Karpas-422 (cell line): ENCODE measurements around the gene LSG1. TPM values are rescaled to one million over a fixed set of nuclear protein-coding genes. Genes with fewer than 3 reads are reported as not detected.

Experiments used
- DNase-seq: peaks from one replicate; pipeline ENCODE4 v3.0.0-alpha.2; 2015
- H2AFZ ChIP-seq: fragments of 200-600 bp; sonication (generic); 2 replicates; pipeline ENCODE4 v1.6.1; 2014; ENCODE audit warnings: antibody characterized with exemption, low read length, mixed read lengths
- H3K27ac ChIP-seq: fragments of 200-600 bp; sonication (generic); 2 replicates; pipeline ENCODE4 v1.5.1; 2014; ENCODE audit warnings: mild to moderate bottlenecking, low read length, moderate library complexity
- H3K27me3 ChIP-seq: fragments of 200-600 bp; sonication (generic); 2 replicates; pipeline ENCODE4 v1.6.1; 2014; ENCODE audit warnings: low read length, mixed read lengths
- H3K36me3 ChIP-seq: fragments of 200-600 bp; sonication (generic); 2 replicates; pipeline ENCODE4 v1.6.1; 2014; ENCODE audit warnings: low read length, mixed read lengths; ENCODE audit not compliant: insufficient read depth
- H3K4me1 ChIP-seq: fragments of 200-600 bp; sonication (generic); 2 replicates; pipeline ENCODE4 v1.6.1; 2014; ENCODE audit warnings: mild to moderate bottlenecking, low read length, mixed read lengths
- H3K4me2 ChIP-seq: fragments of 200-600 bp; sonication (generic); 2 replicates; pipeline ENCODE4 v1.6.1; 2014; ENCODE audit warnings: low read length, low read depth, mild to moderate bottlenecking; ENCODE audit not compliant: poor library complexity, severe bottlenecking
- H3K4me3 ChIP-seq: fragments of 200-600 bp; sonication (generic); 2 replicates; pipeline ENCODE4 v1.5.1; 2014; ENCODE audit warnings: mild to moderate bottlenecking, antibody characterized with exemption, low read length, mixed read lengths
- H3K79me2 ChIP-seq: fragments of 200-600 bp; sonication (generic); 2 replicates; pipeline ENCODE4 v1.6.1; 2014; ENCODE audit warnings: mild to moderate bottlenecking, low read length, mixed read lengths
- H3K9ac ChIP-seq: fragments of 200-600 bp; sonication (generic); 2 replicates; pipeline ENCODE4 v1.6.0; 2014; ENCODE audit warnings: low read length
- H3K9me2 ChIP-seq: fragments of 200-600 bp; sonication (generic), shearing (Covaris generic); replicated peaks from 2 replicates; pipeline ENCODE4 v1.6.0; 2014; ENCODE audit warnings: mild to moderate bottlenecking, low read length, moderate library complexity; ENCODE audit not compliant: insufficient read depth
- H3K9me3 ChIP-seq: fragments of 300-700, 200-600 bp; sonication (generic); 2 replicates; pipeline ENCODE4 v1.6.1; 2014; ENCODE audit warnings: low read length, mixed read lengths
- H4K20me1 ChIP-seq: fragments of 200-600 bp; sonication (generic); 2 replicates; pipeline ENCODE4 v1.6.1; 2014; ENCODE audit warnings: mild to moderate bottlenecking, antibody characterized with exemption, low read length, low read depth; ENCODE audit not compliant: insufficient read depth
- total RNA-seq: library from RNA; depleted of rRNA; stranded (reverse); fragments of >200 nt; shearing (Covaris generic); gene quantifications from 2 replicates; pipeline ENCODE4 v1.2.3, GENCODE V29; 2014; ENCODE audit warnings: low replicate concordance; rRNA removed

LSG1 gene
- 52.2 and 74.3 TPM in 2 replicates for total RNA-seq

DNA sequence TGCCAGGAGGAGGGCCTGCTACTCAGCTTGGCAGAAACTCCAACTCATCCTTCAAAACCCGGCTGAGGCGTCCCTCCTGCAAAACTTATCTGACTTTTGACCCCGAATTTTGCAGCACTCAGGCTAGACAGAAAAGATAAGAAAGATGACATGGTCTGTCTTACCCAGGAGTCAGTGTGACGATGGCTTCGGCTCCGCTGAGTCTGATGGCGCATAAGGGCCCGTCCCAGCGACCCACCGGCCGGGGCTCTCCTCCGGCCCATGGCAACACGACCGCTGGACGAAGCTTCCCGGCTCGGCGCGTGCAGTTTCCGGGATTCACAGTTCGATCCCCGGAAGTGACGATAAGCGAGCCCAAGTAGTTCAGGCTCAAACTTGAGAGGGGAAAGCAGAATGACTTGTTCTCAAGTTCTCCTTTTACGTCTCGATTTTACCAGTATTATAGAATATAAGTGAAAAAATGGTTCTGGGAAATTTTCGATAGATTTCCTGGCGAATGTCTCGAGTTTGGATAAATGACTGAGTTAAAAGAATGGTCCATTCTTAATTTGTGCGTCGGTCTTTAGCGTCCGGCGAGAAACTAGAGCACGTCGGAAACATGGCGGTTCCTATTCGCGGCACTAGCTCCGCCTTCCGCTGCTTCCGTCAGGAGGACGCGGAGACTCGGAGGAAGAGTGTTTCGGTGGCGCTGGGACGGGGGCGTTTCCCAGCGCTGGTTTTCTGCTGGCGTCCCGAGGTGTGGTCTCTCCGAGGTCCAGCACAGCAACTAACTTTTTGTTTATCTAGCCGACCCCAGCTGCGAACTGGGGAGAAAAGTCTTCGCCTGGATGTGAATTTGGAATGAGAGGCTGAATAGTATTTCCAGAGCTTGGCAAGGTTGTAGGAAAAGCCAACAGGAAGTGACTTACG is at the start of gene LSG1:
TSS of gene LSG1 (minus strand) at position 292 of the 909 bp plus-strand sequence. CDS start at position 263, 29 bp downstream.
- Histone ChIP-seq H3K9me3 (no peaks in the 10 kb centered on the region), H3K27ac (peak within 1 kb of the TSS; percentile 70), H4K20me1 (peaks cover 8% of the 10 kb centered on the region; the same call in 1 of the 2 replicates), H3K9me2 (no peaks in the 10 kb centered on the region), H3K4me3 (peak within 1 kb of the TSS; percentile 75), H3K4me1 (peaks cover 32% of the 10 kb centered on the region), H3K9ac (peak within 1 kb of the TSS; percentile 79), H3K79me2 (peaks cover 45% of the 10 kb centered on the region), H3K36me3 (peaks cover 18% of the 10 kb centered on the region; the same call in 1 of the 2 replicates), H3K4me2 (peak within 1 kb of the TSS; percentile 91), H2AFZ (peak within 1 kb of the TSS; percentile 83), H3K27me3 (no peaks in the 10 kb centered on the region)
- peak; percentile 99 for DNase-seq

DNA sequence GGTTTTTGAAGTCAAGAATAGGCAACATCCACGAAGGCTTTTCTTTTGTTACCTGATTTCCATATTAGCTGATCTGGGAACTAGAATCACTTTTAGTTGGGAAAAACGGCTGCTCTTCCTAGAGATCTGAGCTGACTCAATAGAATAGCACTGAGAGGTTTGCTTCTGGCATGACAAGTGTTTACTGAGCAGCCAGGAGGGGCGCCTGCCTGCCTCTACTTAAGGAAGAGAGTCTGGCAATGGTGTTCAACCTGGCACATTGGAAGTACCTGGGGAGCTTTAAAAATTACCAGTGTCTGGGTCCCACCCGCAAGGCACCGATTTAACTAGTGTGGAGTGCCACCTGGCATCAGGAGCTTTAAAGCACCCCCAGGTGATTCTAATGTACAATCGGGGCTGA is 48.1 kb upstream of the LSG1 start:
- no peaks in the 10 kb centered on the region for H3K9me3 ChIP-seq
- no peaks in the 10 kb centered on the region for H3K9me2 ChIP-seq
- no peak overlapping the region for H2AFZ ChIP-seq
- H3K4me3 ChIP-seq = no peak overlapping the region
- no peak for DNase-seq
- no peak overlapping the region for H3K4me2 ChIP-seq
- no peaks in the 10 kb centered on the region for H4K20me1 ChIP-seq
- H3K36me3 ChIP-seq = no peaks in the 10 kb centered on the region
- H3K4me1 ChIP-seq = peaks cover 6% of the 10 kb centered on the region
- no peak overlapping the region for H3K27ac ChIP-seq
- H3K79me2 ChIP-seq = no peaks in the 10 kb centered on the region
- H3K27me3 ChIP-seq = no peaks in the 10 kb centered on the region
- no peak overlapping the region for H3K9ac ChIP-seq

DNA sequence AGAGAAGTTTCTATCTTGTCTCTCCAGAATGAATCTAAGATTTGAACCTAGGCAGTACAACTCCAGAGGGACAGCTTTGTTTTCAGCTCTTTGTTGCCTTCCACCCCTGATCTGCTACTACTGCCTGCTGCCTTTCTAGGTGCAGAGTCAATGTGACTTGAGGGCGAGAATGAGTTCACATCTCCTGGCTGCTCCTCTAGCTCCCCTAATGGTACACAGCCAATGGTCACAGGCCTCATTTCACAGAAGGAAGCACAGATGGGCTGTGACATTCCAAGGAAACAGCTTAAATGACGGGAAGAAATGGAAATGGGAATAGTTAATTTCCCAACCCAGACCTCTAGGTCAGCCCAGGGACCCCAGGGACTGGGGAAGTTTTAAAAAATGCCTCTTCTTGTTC is 46.1 kb upstream of the LSG1 start:
- H3K79me2 ChIP-seq = no peaks in the 10 kb centered on the region
- no peak overlapping the region for H3K4me2 ChIP-seq
- H3K27ac ChIP-seq = no peak overlapping the region
- H3K9me3 ChIP-seq = no peaks in the 10 kb centered on the region
- H4K20me1 ChIP-seq = no peaks in the 10 kb centered on the region
- no peak for DNase-seq
- no peak overlapping the region for H3K4me3 ChIP-seq
- H3K27me3 ChIP-seq = no peaks in the 10 kb centered on the region
- no peak overlapping the region for H3K9ac ChIP-seq
- H2AFZ ChIP-seq = no peak overlapping the region
- no peaks in the 10 kb centered on the region for H3K36me3 ChIP-seq
- peaks cover 6% of the 10 kb centered on the region for H3K4me1 ChIP-seq
- no peaks in the 10 kb centered on the region for H3K9me2 ChIP-seq

- Histone ChIP-seq H3K4me3 (no peak overlapping the region), H3K27ac (no peak overlapping the region), H3K27me3 (no peaks in the 10 kb centered on the region), H4K20me1 (no peaks in the 10 kb centered on the region), H3K9ac (no peak overlapping the region), H3K79me2 (no peaks in the 10 kb centered on the region), H3K36me3 (no peaks in the 10 kb centered on the region), H3K4me2 (no peak overlapping the region), H3K9me3 (no peaks in the 10 kb centered on the region), H3K9me2 (no peaks in the 10 kb centered on the region), H3K4me1 (no peaks in the 10 kb centered on the region; the same call in 1 of the 2 replicates), H2AFZ (no peak overlapping the region)
- DNase-seq = no peak
Measured at GRCh38 chr3:194715022-194715800, 43.2 kb upstream of the LSG1 start.

GRCh38 chr3:194714564-194714963 is 42.6 kb upstream of the LSG1 start:
- H3K9me3 ChIP-seq = no peaks in the 10 kb centered on the region
- no peak overlapping the region for H3K9ac ChIP-seq
- H3K4me2 ChIP-seq = no peak overlapping the region
- no peak overlapping the region for H2AFZ ChIP-seq
- no peak overlapping the region for H3K4me3 ChIP-seq
- DNase-seq = no peak
- H3K9me2 ChIP-seq = no peaks in the 10 kb centered on the region
- no peaks in the 10 kb centered on the region; the same call in 1 of the 2 replicates for H3K4me1 ChIP-seq
- no peaks in the 10 kb centered on the region for H3K27me3 ChIP-seq
- H3K27ac ChIP-seq = no peak overlapping the region
- H3K79me2 ChIP-seq = no peaks in the 10 kb centered on the region
- no peaks in the 10 kb centered on the region for H3K36me3 ChIP-seq
- H4K20me1 ChIP-seq = no peaks in the 10 kb centered on the region

- Histone ChIP-seq H2AFZ (no peak overlapping the region), H3K27ac (no peak overlapping the region), H3K4me3 (no peak overlapping the region), H3K9me3 (no peaks in the 10 kb centered on the region), H3K9ac (no peak overlapping the region), H3K36me3 (no peaks in the 10 kb centered on the region), H3K27me3 (no peaks in the 10 kb centered on the region), H3K9me2 (no peaks in the 10 kb centered on the region), H3K4me2 (no peak overlapping the region), H3K79me2 (no peaks in the 10 kb centered on the region), H3K4me1 (peaks cover 4% of the 10 kb centered on the region), H4K20me1 (no peaks in the 10 kb centered on the region)
- no peak for DNase-seq
Measured at GRCh38 chr3:194714137-194714455, 42.1 kb upstream of the LSG1 start.

GRCh38 chr3:194713299-194714136 is 41.5 kb upstream of the LSG1 start:
- Histone ChIP-seq H3K27ac (no peak overlapping the region), H3K9me3 (no peaks in the 10 kb centered on the region), H3K9me2 (no peaks in the 10 kb centered on the region), H2AFZ (no peak overlapping the region), H3K36me3 (no peaks in the 10 kb centered on the region), H3K4me2 (no peak overlapping the region), H3K79me2 (no peaks in the 10 kb centered on the region), H3K4me1 (peaks cover 8% of the 10 kb centered on the region), H3K9ac (no peak overlapping the region), H4K20me1 (no peaks in the 10 kb centered on the region), H3K4me3 (no peak overlapping the region), H3K27me3 (no peaks in the 10 kb centered on the region)
- DNase-seq = no peak
